CD14-positive monocyte (primary cell): ENCODE data around the gene GPR37. TPM values are rescaled to one million over a fixed set of nuclear protein-coding genes. Genes with fewer than 3 reads are reported as not detected.

Experiments
- DNase-seq, 3 donors: peaks; one replicate each; pipeline ENCODE4 v3.0.0-alpha.2; 2011 to 2022
- H2AFZ ChIP-seq: 2 replicates; pipeline ENCODE4 v1.6.0; 2012; ENCODE audit warnings: mild to moderate bottlenecking, low read depth, low read length, inconsistent platforms; ENCODE audit not compliant: insufficient read depth, poor library complexity, severe bottlenecking
- H3K27ac ChIP-seq, 2 donors: 1 replicate in 1 of 2; 2 replicates in 1 of 2; pipeline ENCODE4 v1.5.1; 2012 to 2013; ENCODE audit warnings: low read length in 2 of 2, control low read depth in 1 of 2, inconsistent platforms in 1 of 2, low read depth in 1 of 2, mild to moderate bottlenecking in 1 of 2
- H3K27me3 ChIP-seq, 2 donors: one replicate each; pipeline versions ENCODE4 v1.6.0 to v1.6.1; 2011 to 2013; ENCODE audit warnings: low read length in 2 of 2; ENCODE audit not compliant: control insufficient read depth in 2 of 2, insufficient read depth in 2 of 2
- H3K36me3 ChIP-seq, 2 donors: replicated peaks in 1 of 2; 1 replicate in 1 of 2; 2 replicates in 1 of 2; pipeline versions ENCODE4 v1.5.1 to v1.6.1; 2012 to 2013; ENCODE audit warnings: low read length in 2 of 2, control low read depth in 1 of 2, inconsistent platforms in 1 of 2, mild to moderate bottlenecking in 1 of 2; ENCODE audit not compliant: insufficient read depth in 2 of 2, control insufficient read depth in 1 of 2
- H3K4me1 ChIP-seq, 2 donors: 1 replicate in 1 of 2; 2 replicates in 1 of 2; pipeline versions ENCODE4 v1.5.1 to v1.6.1; 2012 to 2013; ENCODE audit warnings: low read length in 2 of 2, control low read depth in 1 of 2, inconsistent platforms in 1 of 2, mild to moderate bottlenecking in 1 of 2, moderate library complexity in 1 of 2; ENCODE audit not compliant: insufficient read depth in 2 of 2, control insufficient read depth in 1 of 2
- H3K4me2 ChIP-seq: replicated peaks from 2 replicates; pipeline ENCODE3; 2012; ENCODE audit warnings: low read length, moderate library complexity, mild to moderate bottlenecking; ENCODE audit not compliant: poor library complexity, severe bottlenecking; ENCODE audit errors: extremely low read depth
- H3K4me3 ChIP-seq, 3 experiments: fragments of 200-600 bp in 1 of 3; sonication (generic) in 1 of 3; replicated peaks in 1 of 3; 1 replicate in 2 of 3; 2 replicates in 1 of 3; pipeline ENCODE4 v1.5.1; 2011 to 2013; ENCODE audit warnings: low read length in 3 of 3, mild to moderate bottlenecking in 3 of 3, control low read depth in 2 of 3, low read depth in 2 of 3, inconsistent platforms in 1 of 3, moderate library complexity in 1 of 3
- H3K79me2 ChIP-seq: 2 replicates; pipeline ENCODE4 v1.6.0; 2012; ENCODE audit warnings: mild to moderate bottlenecking, control low read depth, inconsistent platforms, low read length, moderate library complexity; ENCODE audit not compliant: insufficient read depth
- H3K9ac ChIP-seq: 2 replicates; pipeline ENCODE4 v1.6.0; 2017; ENCODE audit warnings: low read length, mild to moderate bottlenecking; ENCODE audit not compliant: insufficient read depth, poor library complexity, severe bottlenecking
- H3K9me3 ChIP-seq, 2 donors: replicated peaks in 1 of 2; 1 replicate in 1 of 2; 2 replicates in 1 of 2; pipeline versions ENCODE4 v1.5.1 to v1.6.1; 2012 to 2013; ENCODE audit warnings: low read length in 2 of 2, control low read depth in 1 of 2; ENCODE audit not compliant: control insufficient read depth in 1 of 2, insufficient read depth in 1 of 2
- H4K20me1 ChIP-seq: 2 replicates; pipeline ENCODE4 v1.6.0; 2012; ENCODE audit warnings: mild to moderate bottlenecking, low read length, control low read depth, moderate library complexity; ENCODE audit not compliant: insufficient read depth
- H3K27ac Mint-ChIP-seq, 7 donors: one replicate each; pipeline ENCODE4 v1.8.0; 2020; ENCODE audit warnings: mild to moderate bottlenecking in 7 of 7, mixed read lengths in 7 of 7, moderate library complexity in 6 of 7, inconsistent platforms in 2 of 7
- H3K27me3 Mint-ChIP-seq, 3 donors: one replicate each; pipeline ENCODE4 v1.8.0; 2021 to 2022; ENCODE audit warnings: low read depth in 3 of 3, mild to moderate bottlenecking in 3 of 3, mixed read lengths in 3 of 3, moderate library complexity in 3 of 3, inconsistent platforms in 1 of 3
- H3K36me3 Mint-ChIP-seq, 2 donors: one replicate each; pipeline ENCODE4 v1.8.0; 2020; ENCODE audit warnings: mixed read lengths in 2 of 2, inconsistent platforms in 1 of 2, mild to moderate bottlenecking in 1 of 2
- H3K4me1 Mint-ChIP-seq: one replicate; pipeline ENCODE4 v1.8.0; 2020; ENCODE audit warnings: mild to moderate bottlenecking, mixed read lengths
- H3K4me3 Mint-ChIP-seq, 2 donors: one replicate each; pipeline ENCODE4 v1.8.0; 2020; ENCODE audit warnings: mild to moderate bottlenecking in 2 of 2, mixed read lengths in 2 of 2, moderate library complexity in 1 of 2
- H3K9me3 Mint-ChIP-seq, 7 donors: one replicate each; pipeline ENCODE4 v1.8.0; 2020 to 2022; ENCODE audit warnings: mixed read lengths in 7 of 7, mild to moderate bottlenecking in 6 of 7, moderate library complexity in 6 of 7, inconsistent platforms in 2 of 7
- CTCF ChIP-seq: fragments of 200-600 bp; IDR thresholded peaks from one replicate; pipeline ENCODE4 v1.8.0; 2022; ENCODE audit warnings: antibody characterized with exemption, mild to moderate bottlenecking
- WGBS: methylation state at CpG from one replicate; pipeline ENCODE4 v1.1.5; 2013; ENCODE audit warnings: missing lambda C conversion rate; ENCODE audit not compliant: insufficient coverage; 5-methylcytosine and 5-hydroxymethylcytosine counted together
- intact Hi-C, 2 donors: fragments of 100-400 bp; cut with micrococcal nuclease; formaldehyde crosslinking; loops; one replicate each; pipeline versions ENCODE4 v1.15.0 to v1.15.1; 2023
- polyA plus RNA-seq, 3 donors: library from polyadenylated mRNA; depleted of rRNA in 1 of 3; unstranded in 2 of 3; stranded (reverse) in 1 of 3; fragments of 300-500 nt in 2 of 3; fragments of >200 nt in 1 of 3; fragmentation: Illumina TruSeq in 2 of 3; gene quantifications; 1 replicate in 2 of 3; 2 replicates in 1 of 3; pipeline ENCODE4 v1.2.3, GENCODE V29; 2012 to 2021

Gene GPR37
- polyA plus RNA-seq, 3 donors = not detected

- H3K9ac ChIP-seq = no peak overlapping the region
- no peaks in the 10 kb centered on the region for H3K4me1 Mint-ChIP-seq
- no peak overlapping the region for H3K4me3 Mint-ChIP-seq
- no peak overlapping the region for H3K27ac Mint-ChIP-seq
- H3K36me3 Mint-ChIP-seq = no peaks in the 10 kb centered on the region
- H3K36me3 ChIP-seq = no peaks in the 10 kb centered on the region
- no peak for TF ChIP-seq CTCF
- H2AFZ ChIP-seq = no peak overlapping the region
- no peaks in the 10 kb centered on the region for H3K9me3 ChIP-seq
- no peak overlapping the region for H3K27ac ChIP-seq
- no peaks in the 10 kb centered on the region for H4K20me1 ChIP-seq
- no peak for DNase-seq
- H3K9me3 Mint-ChIP-seq = peaks cover 0 to 6% (median 2%) of the 10 kb centered on the region in 7 donors
- no peaks in the 10 kb centered on the region for H3K4me1 ChIP-seq
- H3K27me3 Mint-ChIP-seq = peaks cover 0 to 1% (median 0%) of the 10 kb centered on the region in 3 donors
- intact Hi-C loops = no loop called here
- WGBS = 67% methylated on average over 2 of the region's 3 CpGs
- H3K79me2 ChIP-seq = no peaks in the 10 kb centered on the region
- H3K4me2 ChIP-seq = no peak overlapping the region
- no peaks in the 10 kb centered on the region for H3K27me3 ChIP-seq
- no peak overlapping the region for H3K4me3 ChIP-seq
These were observed 27.0 kb downstream of the GPR37 start for GRCh38 chr7:124738639-124739038.

GRCh38 chr7:124737760-124738300, 27.8 kb downstream of the GPR37 start:
- Histone ChIP-seq H2AFZ (no peak overlapping the region), H3K27ac (no peak overlapping the region), H3K4me1 (no peaks in the 10 kb centered on the region), H4K20me1 (no peaks in the 10 kb centered on the region), H3K9me3 (no peaks in the 10 kb centered on the region), H3K36me3 (no peaks in the 10 kb centered on the region), H3K4me2 (no peak overlapping the region), H3K4me3 (no peak overlapping the region), H3K27me3 (no peaks in the 10 kb centered on the region), H3K79me2 (no peaks in the 10 kb centered on the region), H3K9ac (no peak overlapping the region)
- H3K9me3 Mint-ChIP-seq = peaks cover 0 to 7% (median 2%) of the 10 kb centered on the region in 7 donors
- intact Hi-C loops = no loop called here
- no peak overlapping the region for H3K4me3 Mint-ChIP-seq
- no peak for DNase-seq
- no peak for TF ChIP-seq CTCF
- H3K4me1 Mint-ChIP-seq = no peaks in the 10 kb centered on the region
- H3K27ac Mint-ChIP-seq = no peak overlapping the region
- no CpG with 5 or more reads among the region's 2 CpGs for WGBS
- H3K36me3 Mint-ChIP-seq = no peaks in the 10 kb centered on the region
- peaks cover 0 to 1% (median 0%) of the 10 kb centered on the region in 3 donors for H3K27me3 Mint-ChIP-seq
